Measurements from ENCODE around the gene PTBP3.
A peak's percentile ranks its signal among the peaks of the same experiment; 100 is the strongest.

Gene PTBP3

GRCh38 chr9:112234779-112235178 is 98.6 kb downstream of the PTBP3 start:
- TF ChIP-seq CTCF (IDR thresholded peaks at IDR 0.05; ENCODE audit: poor library complexity, severe bottlenecking): no peak
- H3K4me3 ChIP-seq (ENCODE audit: severe bottlenecking): no peak overlapping the region
- no peak for ATAC-seq (ENCODE audit: low read depth)

GRCh38 chr9:112233769-112234168 is 99.7 kb downstream of the PTBP3 start:
- no peak for TF ChIP-seq CTCF (IDR thresholded peaks at IDR 0.05; ENCODE audit: poor library complexity, severe bottlenecking)
- Histone ChIP-seq H3K36me3 (ENCODE audit: low read depth) (peaks cover 47% of the 10 kb centered on the region), H3K9me3 (ENCODE audit: severe bottlenecking) (no peaks in the 10 kb centered on the region), H3K4me1 (ENCODE audit: insufficient read depth, poor library complexity, severe bottlenecking) (peaks cover 8% of the 10 kb centered on the region), H3K27me3 (ENCODE audit: insufficient read depth, poor library complexity, severe bottlenecking) (no peaks in the 10 kb centered on the region), H3K4me3 (ENCODE audit: severe bottlenecking) (no peak overlapping the region), H3K27ac (ENCODE audit: poor library complexity, severe bottlenecking) (peak overlapping the region; percentile 1)
- peak; percentile 50 for ATAC-seq (ENCODE audit: low read depth)
- no peak for DNase-seq (ENCODE audit: low spot score)

More at GRCh38 chr9:112234779-112235178, 98.6 kb downstream of the PTBP3 start:
- no peak overlapping the region for H3K27ac ChIP-seq (ENCODE audit: poor library complexity, severe bottlenecking)
- H3K9me3 ChIP-seq (ENCODE audit: severe bottlenecking): no peaks in the 10 kb centered on the region
- H3K27me3 ChIP-seq (ENCODE audit: insufficient read depth, poor library complexity, severe bottlenecking): no peaks in the 10 kb centered on the region
- no peak for DNase-seq (ENCODE audit: low spot score)
- peaks cover 8% of the 10 kb centered on the region for H3K4me1 ChIP-seq (ENCODE audit: insufficient read depth, poor library complexity, severe bottlenecking)
- peaks cover 39% of the 10 kb centered on the region for H3K36me3 ChIP-seq (ENCODE audit: low read depth)

GRCh38 chr9:112232233-112232632 is 101.2 kb downstream of the PTBP3 start:
- Histone ChIP-seq H3K4me3 (ENCODE audit: severe bottlenecking) (no peak overlapping the region), H3K27me3 (ENCODE audit: insufficient read depth, poor library complexity, severe bottlenecking) (no peaks in the 10 kb centered on the region), H3K36me3 (ENCODE audit: low read depth) (peaks cover 58% of the 10 kb centered on the region), H3K9me3 (ENCODE audit: severe bottlenecking) (no peaks in the 10 kb centered on the region), H3K27ac (ENCODE audit: poor library complexity, severe bottlenecking) (no peak overlapping the region), H3K4me1 (ENCODE audit: insufficient read depth, poor library complexity, severe bottlenecking) (peaks cover 8% of the 10 kb centered on the region)
- no peak for TF ChIP-seq CTCF (IDR thresholded peaks at IDR 0.05; ENCODE audit: poor library complexity, severe bottlenecking)
- DNase-seq (ENCODE audit: low spot score) (no peak), ATAC-seq (ENCODE audit: low read depth) (no peak)

GRCh38 chr9:112226091-112226490 is 107.3 kb downstream of the PTBP3 start:
- peaks cover 3% of the 10 kb centered on the region for H3K4me1 ChIP-seq (ENCODE audit: insufficient read depth, poor library complexity, severe bottlenecking)
- DNase-seq (ENCODE audit: low spot score) (no peak), ATAC-seq (ENCODE audit: low read depth) (no peak)
- no peaks in the 10 kb centered on the region for H3K9me3 ChIP-seq (ENCODE audit: severe bottlenecking)
- H3K36me3 ChIP-seq (ENCODE audit: low read depth): peaks cover 97% of the 10 kb centered on the region
- no peak for TF ChIP-seq CTCF (IDR thresholded peaks at IDR 0.05; ENCODE audit: poor library complexity, severe bottlenecking)
- no peaks in the 10 kb centered on the region for H3K27me3 ChIP-seq (ENCODE audit: insufficient read depth, poor library complexity, severe bottlenecking)
- H3K4me3 ChIP-seq (ENCODE audit: severe bottlenecking): no peak overlapping the region
- no peak overlapping the region for H3K27ac ChIP-seq (ENCODE audit: poor library complexity, severe bottlenecking)

GRCh38 chr9:112224401-112225289 is 108.8 kb downstream of the PTBP3 start:
- no peak for TF ChIP-seq CTCF (IDR thresholded peaks at IDR 0.05; ENCODE audit: poor library complexity, severe bottlenecking)
- peaks cover 97% of the 10 kb centered on the region for H3K36me3 ChIP-seq (ENCODE audit: low read depth)
- ATAC-seq (ENCODE audit: low read depth): peak; percentile 54; the same call in 1 of the 3 replicates
- no peaks in the 10 kb centered on the region for H3K27me3 ChIP-seq (ENCODE audit: insufficient read depth, poor library complexity, severe bottlenecking)
- H3K4me1 ChIP-seq (ENCODE audit: insufficient read depth, poor library complexity, severe bottlenecking): peaks cover 3% of the 10 kb centered on the region
- DNase-seq (ENCODE audit: low spot score): no peak
- no peak overlapping the region for H3K4me3 ChIP-seq (ENCODE audit: severe bottlenecking)
- no peak overlapping the region for H3K27ac ChIP-seq (ENCODE audit: poor library complexity, severe bottlenecking)
- no peaks in the 10 kb centered on the region for H3K9me3 ChIP-seq (ENCODE audit: severe bottlenecking)
